NCI-H82 treated with DMSO at 0.1 percent for 48 hours (cell line): ENCODE results near the gene SUPT5H.

ENCODE experiments used
- DNase-seq: peaks from one replicate; lab custom pipeline; 2025; ENCODE audit not compliant: unreplicated experiment; lab: John Stamatoyannopoulos, UW

SUPT5H gene

DNA sequence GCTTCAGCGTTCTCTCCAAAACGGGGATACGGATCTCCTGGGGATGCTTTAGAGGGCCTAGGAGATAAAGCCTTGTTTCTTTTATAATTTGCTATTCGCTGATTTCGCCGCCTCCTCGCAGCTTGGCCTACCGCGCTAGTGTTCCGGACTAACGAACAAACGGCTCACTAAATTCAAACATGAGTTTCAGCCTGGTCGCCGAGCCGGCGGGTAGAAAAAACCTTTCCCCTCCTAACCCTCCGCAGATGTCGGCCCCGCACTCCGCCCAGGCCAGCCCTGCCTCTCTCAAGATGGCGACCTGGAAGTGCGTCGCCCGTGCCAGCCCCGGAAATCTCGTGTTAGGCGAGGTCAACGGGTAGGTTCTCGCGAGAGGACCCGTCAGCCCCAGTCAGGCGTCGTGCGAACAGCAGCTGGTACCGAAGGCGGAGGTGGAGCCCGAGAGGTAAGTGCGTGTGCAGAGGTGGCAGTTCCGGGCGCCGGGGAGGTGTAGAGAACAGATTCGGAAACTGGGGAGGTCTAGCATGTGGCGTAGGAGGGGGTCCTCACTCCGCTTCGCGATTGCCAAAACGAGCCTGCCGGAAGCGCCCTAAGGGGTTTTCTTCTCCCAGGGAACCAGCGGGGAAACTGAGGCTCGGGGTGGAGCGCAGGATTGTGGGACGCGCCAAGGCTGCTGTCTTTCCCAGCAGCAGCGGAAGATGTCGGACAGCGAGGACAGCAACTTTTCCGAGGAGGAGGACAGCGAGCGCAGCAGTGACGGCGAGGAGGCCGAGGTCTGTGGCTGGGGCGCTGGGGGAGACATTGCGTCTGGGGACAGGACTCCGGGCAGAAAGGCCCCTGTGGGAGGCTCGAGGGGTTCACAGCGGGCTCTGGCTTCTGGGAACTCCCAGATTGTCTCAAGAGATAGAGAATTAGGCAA is at the start of gene SUPT5H:
Gene SUPT5H, plus strand, starts transcription at position 387 of the 916 bp plus-strand sequence. Its CDS starts 309 bp downstream, at position 696.
- DNase-seq: peak; percentile 94

DNA sequence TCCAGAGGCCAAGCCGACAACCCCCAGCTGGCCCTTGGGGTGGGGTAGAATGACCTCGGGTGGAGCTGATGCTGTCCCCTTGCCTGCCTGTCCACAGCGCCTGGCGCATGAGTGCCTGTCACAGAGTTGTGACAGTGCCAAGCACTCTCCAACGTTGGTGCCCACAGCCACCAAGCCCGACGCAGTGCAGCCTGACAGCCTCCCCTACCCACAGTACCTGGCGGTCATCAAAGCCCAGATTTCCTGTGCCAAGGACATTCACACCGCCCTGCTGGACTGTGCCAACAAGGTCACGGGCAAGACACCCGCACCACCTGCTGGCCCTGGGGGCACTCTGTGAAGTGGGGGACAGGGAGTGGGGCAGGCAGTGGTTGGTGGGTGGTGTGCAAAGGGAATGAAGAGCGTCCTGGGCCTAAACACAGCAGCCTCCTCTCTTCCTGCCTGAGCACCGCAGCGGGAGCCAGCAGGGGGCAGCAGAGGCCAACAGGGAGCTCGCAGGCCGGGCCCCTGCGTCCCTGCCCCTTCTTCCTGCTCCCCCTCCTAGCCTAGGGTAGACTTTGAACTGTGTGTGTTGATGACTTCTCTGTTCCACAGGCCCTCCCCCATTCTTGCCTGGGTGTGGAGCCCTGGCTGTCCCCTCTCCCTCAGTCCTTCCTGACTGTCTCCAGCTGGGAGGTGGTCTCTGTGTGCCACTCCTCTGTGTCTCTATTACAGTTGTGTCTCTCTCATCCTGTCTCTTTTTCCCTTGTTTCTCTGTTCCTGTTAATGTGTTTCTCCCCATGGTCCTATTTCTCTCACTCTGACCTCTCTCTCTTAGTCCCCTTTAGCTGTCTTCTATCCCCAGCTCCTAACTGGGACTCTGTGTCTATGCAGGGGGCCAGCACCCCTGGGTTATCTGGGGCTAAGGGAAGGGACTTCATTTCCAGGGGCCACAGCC is 47.8 kb upstream of the SUPT5H start:
- peak; percentile 38 for DNase-seq

DNA sequence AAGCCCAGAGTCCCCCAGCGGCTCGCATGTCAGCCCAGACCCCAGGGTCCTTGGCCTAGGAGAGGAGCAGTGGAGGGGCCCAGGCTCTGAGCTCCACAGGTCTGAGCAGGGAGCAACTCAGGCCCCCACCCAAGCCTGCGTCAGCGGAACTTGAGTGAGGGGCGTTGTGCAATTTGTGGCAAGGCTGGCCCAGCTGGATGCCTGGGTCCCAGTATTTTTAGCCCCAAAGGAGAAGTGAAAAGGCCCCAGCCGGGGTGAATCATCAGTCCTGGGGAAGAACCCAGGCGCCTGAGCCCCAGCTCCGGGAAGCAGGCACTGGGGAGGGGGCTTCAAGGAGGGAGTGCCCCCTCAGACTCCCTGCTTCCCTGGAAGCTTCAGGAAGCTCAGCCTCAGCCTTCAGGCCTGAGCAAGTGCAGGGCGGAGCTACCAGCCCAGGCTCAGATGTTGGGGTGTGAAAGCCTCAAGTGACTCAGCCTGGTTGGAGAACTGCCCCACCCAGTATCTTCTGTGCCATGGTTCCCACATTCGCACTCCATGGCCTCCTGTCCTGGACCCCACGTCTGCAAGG is 47.0 kb upstream of the SUPT5H start:
- DNase-seq: no peak

DNA sequence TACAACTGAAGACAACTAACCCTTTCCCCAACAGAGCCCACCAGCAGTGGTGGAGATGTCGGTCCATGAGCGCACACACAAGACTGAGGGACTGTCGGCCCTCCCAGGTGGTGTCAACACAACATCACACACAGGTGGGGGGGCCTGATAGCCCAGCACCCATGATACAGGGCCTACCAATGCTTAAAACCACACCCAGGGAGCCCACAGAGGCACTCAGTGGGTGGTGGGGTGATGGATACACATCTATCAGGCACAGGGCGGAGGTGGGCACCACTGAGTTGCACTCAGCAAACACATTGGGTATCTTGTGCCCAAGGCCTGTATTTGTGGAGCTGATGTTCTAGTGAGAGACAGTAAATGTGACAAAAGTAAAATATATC is 45.7 kb upstream of the SUPT5H start:
- DNase-seq: no peak

DNA sequence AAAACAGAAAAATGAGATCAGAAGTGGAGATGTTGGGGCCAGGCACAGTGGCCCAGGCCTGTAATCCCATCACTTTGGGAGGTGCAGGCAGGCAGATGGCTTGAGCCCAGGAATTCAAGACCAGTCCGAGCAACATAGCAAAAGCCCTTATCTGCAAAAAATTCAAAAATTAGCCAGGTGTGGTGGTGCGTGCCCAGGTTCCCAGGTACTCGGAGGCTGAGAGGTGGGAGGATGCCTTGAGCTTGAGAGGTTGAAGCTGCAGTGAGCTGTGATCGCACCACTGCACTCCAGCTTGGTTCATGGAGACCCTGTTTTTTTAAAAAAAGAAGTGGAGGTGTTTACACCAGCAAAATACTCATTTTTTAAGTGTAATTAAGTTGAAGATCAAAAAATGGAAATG is 45.3 kb upstream of the SUPT5H start:
- DNase-seq: no peak

DNA sequence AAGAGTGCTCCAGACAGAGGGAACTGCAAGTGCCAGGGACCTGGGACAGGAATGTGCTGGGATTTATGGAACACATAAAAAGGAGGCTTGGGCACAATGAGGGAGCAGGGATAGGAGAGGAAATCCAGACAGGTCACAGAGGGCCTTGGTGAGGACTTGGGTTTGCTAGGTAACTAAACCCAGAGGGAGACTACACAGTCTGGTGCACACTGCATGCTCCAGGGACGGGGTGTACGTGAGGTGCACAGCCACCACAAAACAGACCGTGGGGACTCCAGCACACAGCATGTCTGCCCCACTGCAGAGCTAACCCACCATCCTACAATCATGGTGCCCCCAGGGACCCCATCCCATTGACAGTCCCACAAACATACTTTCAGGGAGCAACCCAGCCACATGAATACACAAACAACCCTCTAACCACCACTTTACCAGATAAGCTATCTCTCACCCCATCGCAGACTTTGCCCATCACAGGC is 44.3 kb upstream of the SUPT5H start:
- DNase-seq: no peak

DNA sequence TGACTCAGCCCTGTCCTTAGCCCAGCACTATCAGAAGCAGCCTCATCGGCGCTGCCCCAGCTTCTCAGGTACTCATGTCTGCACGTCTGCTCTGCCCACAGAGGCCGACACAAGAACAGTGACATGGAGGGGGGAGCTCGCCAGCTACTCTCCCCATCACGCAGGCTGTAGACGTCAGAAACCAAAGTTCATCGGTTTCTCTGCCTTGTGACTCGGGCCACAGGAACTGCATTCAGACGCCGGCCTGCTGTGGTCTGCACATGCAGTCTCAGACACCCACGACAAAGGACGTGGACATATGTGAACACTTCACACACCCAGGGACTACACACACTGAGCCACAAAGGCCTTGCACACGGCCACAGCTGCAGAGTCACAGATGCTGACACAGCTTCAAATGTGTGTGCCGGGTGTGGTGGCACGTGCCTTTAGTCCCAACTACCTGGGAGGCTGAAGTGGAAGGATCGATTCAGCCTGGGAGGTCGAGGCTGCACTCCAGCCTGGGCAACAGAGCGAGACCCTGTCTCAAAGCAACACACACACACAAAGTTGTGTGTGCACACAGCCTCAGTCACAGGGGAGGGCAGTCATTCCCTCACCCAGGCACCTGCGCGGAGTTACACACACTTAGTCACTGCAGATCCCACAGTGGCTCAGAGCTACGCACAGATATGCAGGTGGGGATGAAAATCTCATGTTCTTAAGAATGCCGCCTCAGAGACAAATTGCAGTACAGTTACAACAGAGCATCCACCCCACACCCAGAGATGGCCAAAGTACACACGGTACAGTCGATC is 43.6 kb upstream of the SUPT5H start:
- DNase-seq: no peak

DNA sequence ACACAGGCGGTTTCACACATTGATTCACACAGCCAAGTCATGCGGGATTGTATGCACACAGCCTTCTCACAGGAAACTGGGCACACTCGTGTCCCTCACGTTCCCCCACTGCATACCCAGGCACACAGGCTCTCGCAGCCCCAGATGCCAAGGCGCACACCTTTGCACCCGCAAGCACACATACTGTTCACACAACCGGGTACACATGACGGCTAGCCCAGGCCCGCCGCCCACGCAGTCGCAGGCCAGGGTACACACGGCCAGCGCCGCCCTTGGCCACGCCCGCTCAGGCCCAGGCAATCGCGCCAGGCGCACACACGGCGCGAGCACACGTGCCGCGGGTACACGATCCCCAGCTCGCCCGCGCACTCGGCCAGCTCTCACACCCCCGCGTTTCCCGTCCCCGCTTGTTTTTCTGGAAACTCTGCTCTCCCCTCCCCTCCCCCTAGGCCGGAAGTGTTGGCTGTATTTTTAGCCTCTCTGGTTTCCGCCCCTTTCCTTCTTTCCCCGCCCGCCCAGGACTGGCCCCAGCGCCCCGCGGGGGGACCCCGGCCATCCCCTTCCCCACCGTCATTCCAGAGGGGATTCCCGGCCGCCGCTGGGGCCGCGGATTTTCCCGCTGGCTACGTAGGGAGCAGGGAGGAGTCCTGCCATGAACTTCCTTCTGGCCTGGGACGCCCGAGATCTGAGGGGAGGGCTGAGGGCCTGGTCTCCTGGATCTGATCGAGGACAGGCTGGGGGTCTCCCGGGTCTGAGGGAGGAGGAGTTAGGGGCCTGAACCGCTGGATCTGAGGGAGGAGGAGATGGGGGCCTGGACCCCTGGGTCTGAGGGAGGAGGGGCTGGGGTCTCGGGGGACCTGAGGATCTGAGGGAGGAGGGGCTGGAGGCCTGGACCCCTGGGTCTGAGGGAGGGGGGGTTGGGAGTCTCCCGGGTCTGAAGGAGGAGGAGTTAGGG is 42.8 kb upstream of the SUPT5H start:
- DNase-seq: no peak

DNA sequence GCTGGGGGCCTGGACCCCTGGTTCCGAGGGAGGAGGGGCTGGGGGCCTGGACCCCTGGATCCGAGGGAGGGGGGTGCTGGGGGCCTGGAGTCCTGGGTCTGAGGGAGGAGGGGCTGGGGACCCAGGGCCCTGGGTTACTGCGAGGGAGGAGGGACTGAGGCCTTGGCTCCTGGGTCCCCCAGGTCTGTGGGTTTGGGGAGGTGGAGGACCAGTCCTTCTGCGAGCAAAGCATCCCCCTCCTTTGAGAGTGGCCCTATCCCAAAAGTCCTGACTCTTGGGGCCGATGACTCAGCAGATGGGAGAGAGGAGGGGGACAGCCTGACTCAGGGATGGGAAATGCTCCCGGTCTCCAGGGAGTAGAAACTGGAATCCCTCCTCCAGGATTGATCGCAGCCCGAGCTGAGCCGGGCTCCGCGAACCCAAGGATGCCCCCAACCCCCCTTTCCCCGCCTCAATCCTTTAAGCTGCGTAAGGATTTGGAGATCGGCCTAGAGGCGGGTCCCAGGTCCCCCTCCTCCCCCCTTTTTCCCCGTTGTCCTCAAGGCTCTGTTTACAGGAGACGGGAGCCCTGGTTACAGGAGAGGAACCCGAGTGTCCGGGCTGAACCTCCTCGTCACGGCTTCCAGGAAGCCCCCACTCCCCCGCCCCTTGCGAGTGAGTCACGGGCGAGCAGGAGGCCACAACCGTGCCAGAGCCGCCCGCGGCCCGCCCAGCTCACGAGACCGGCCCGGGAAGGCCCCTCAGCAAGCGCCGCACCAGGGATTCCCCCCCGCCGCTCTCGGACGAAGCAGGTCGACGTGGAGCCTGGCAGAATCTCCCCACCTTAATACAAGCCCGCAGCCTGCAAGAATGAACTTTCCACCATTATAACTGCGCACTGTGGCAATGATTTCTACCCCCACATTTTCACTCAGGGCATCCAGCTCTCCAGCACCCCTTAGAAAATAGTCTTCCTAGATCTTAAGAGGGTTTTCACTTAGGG is 41.8 kb upstream of the SUPT5H start:
- DNase-seq: peak; percentile 94

DNA sequence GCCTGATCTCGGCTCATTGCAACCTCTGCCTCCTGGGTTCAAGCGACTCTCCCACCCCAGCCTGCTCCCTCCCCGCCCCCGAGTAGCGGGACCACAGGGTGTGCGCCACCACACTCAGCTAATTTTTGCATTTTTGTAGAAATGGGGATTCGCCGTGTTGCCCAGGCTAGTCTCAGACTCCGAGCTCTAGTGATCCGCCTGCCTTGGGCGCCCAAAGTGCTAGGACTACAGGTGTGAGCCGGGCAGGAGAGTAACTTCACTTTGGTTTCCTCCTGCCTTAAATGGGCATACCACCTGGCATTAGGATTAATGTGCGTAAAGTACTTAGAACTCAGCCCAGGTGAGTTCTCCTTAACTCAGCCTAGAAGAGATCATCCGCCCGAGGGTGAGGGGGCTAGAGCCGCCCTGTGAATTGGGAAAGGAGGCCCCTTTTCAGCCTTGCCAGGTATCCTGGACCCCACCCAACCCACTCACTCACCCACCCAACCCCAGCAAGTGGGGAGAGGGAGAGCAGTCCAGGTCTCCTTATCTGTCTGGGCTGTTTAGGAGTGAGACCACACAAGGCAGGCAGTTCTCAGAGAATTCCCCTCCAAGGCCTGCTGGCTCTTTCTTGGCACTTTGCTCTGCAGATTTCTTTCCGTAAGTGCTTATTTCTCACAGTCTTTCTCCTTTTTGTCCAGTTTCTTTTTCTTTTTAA is 40.0 kb upstream of the SUPT5H start:
- no peak for DNase-seq

DNA sequence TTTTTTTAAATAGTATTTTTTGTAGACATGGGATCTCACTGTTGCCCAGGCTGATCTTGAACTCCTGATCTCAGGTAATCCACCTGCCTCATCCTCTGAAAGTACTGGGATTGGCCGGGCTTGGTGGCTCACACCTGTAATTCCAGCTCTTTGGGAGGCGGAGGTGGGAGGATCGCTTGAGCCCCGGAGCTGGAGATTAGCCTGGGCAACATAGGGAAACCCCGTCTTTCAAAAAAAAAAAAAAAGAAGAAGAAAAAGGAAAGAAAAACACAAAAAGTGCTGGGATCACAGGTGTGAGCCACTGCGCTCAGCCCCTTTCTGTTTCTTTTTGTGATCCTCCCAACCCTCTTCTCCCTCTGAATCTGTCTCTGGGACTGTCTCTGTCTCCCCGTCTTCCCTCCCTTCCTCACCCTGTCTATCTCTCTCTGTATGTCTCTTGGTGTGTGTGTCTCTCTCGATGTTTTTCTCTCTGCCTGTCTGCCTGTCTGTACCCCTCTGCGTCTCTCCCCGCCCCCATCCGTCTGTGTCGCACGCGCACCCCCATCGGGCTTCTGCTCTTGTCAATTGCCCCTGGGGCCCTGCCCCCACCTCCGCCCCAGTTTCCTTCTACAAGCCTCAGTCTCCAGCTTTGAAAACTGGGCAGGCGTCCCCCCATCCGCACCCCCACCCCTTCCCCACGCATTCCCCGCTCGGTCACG is 39.3 kb upstream of the SUPT5H start:
- DNase-seq: no peak

DNA sequence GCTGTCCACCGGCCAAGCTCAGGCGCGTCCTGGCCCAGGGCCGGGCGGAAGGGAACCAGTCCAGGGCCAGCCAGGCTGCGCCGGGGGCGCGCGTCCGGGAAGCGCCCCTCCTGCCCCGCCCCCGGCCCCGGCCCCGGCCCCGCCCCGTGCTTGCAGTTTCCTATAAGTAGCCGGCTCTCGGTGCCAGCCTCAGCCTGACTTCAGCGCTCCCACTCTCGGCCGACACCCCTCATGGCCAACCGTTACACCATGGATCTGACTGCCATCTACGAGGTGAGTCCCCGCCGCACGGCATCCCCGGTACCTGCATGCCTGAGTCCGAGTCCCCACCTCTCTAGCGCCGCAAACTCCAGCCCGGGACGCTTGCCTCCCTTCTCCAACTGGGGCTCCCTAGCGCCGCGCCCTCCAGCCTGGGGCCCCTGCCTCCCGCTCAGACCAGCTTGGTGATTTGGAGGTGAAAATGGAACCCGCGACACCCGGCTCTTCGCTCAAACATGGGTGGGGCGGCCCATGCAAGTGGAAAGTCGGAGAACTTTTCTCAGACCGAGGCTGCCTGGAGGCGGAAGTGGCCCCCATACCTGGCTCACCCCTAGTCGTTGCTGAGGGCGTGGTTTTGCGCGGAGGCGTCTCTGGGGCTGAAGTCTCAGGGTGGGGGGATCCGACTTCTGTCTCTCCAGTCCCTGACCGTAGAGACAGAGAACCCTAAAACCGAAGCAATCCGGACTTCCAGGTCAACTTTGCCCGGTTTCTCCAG is 38.5 kb upstream of the SUPT5H start, which contains the start of gene ZFP36:
Gene ZFP36, plus strand, starts transcription at position 192 of the 754 bp plus-strand sequence. Its CDS starts 58 bp downstream, at position 250.
- no peak for DNase-seq

DNA sequence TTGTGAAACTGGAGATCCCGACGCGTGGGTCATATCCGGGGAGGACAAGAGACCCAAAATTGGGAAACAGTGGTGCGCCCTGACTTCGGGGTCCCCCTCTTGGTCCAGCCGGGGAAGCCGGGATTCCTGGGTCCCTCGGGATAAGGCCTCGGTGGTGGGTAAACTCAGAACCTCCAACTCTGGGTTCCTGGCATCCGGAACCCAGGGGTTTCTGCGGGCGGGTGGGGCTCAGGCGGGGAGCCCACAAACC is 38.0 kb upstream of the SUPT5H start:
- DNase-seq: no peak

DNA sequence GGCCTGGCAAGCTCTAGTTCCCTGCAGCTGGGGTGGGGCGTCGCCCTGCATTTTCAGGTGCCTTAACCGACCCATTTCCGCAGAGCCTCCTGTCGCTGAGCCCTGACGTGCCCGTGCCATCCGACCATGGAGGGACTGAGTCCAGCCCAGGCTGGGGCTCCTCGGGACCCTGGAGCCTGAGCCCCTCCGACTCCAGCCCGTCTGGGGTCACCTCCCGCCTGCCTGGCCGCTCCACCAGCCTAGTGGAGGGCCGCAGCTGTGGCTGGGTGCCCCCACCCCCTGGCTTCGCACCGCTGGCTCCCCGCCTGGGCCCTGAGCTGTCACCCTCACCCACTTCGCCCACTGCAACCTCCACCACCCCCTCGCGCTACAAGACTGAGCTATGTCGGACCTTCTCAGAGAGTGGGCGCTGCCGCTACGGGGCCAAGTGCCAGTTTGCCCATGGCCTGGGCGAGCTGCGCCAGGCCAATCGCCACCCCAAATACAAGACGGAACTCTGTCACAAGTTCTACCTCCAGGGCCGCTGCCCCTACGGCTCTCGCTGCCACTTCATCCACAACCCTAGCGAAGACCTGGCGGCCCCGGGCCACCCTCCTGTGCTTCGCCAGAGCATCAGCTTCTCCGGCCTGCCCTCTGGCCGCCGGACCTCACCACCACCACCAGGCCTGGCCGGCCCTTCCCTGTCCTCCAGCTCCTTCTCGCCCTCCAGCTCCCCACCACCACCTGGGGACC is 37.6 kb upstream of the SUPT5H start:
- no peak for DNase-seq

DNA sequence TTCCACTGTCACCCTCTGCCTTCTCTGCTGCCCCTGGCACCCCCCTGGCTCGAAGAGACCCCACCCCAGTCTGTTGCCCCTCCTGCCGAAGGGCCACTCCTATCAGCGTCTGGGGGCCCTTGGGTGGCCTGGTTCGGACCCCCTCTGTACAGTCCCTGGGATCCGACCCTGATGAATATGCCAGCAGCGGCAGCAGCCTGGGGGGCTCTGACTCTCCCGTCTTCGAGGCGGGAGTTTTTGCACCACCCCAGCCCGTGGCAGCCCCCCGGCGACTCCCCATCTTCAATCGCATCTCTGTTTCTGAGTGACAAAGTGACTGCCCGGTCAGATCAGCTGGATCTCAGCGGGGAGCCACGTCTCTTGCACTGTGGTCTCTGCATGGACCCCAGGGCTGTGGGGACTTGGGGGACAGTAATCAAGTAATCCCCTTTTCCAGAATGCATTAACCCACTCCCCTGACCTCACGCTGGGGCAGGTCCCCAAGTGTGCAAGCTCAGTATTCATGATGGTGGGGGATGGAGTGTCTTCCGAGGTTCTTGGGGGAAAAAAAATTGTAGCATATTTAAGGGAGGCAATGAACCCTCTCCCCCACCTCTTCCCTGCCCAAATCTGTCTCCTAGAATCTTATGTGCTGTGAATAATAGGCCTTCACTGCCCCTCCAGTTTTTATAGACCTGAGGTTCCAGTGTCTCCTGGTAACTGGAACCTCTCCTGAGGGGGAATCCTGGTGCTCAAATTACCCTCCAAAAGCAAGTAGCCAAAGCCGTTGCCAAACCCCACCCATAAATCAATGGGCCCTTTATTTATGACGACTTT is 36.8 kb upstream of the SUPT5H start:
- DNase-seq: no peak
